Heart left ventricle (tissue), 13 donors: Measurements from ENCODE around the gene LATS1.

Experiments used
- CTCF ChIP-seq, 12 donors: fragments of 200-600 bp; sonication (generic) in 4 of 12; IDR thresholded peaks; one replicate each; pipeline versions ENCODE4 v1.5.0 to v1.8.0; 2018 to 2022; ENCODE audit warnings: antibody characterized with exemption in 12 of 12, mild to moderate bottlenecking in 5 of 12
- POLR2A ChIP-seq, 2 donors: fragments of 450-650 bp; IDR thresholded peaks; one replicate each; pipeline ENCODE4 v1.6.1; 2017; ENCODE audit warnings: antibody characterized with exemption in 2 of 2, mild to moderate bottlenecking in 2 of 2, moderate library complexity in 2 of 2
- donor health status: ischemic (EF 13 %, LVEDD 7.1; RV severe dilation, severe dysfunction).
- donor health status: DM: no; HTN: yes; CAD: no.
- donor health status: DM: no; HTN: no; CAD: no.
- donor health status: ischemic (EF 25% LVEDD 6.9; RV normal size, moderate dysfunction).
- donor health status: ischemic (EF 25% LVEDD 5.7; RV mildly dilated, moderate dysfunction).
- donor health status: ischemic (EF 35%, LVEDD 5.7; RV mildly dilated, moderate dysfunction).
- donor health status: nonischemic (EF 11% LVEDD 7.7; RV severe dilation, severe dysfunction).
- donor health status: DM: yes; HTN: yes; CAD: no.
- donor health status: PGD.
- donor health status: ischemic (EF 29% LVEDD 5.4; RV normal size, mild dysfunction).
- donor health status: nonischemic (EF 23%, LVEDD 6.1; RV moderate dilation, normal function).

GRCh38 chr6:149756261-149756636, 38.3 kb upstream of the LATS1 start:
- TF ChIP-seq CTCF (IDR thresholded peaks at IDR 0.05) (no peak), POLR2A (IDR thresholded peaks at IDR 0.05) (no peak)
